ENCODE data around the gene RPS27A.

DNA sequence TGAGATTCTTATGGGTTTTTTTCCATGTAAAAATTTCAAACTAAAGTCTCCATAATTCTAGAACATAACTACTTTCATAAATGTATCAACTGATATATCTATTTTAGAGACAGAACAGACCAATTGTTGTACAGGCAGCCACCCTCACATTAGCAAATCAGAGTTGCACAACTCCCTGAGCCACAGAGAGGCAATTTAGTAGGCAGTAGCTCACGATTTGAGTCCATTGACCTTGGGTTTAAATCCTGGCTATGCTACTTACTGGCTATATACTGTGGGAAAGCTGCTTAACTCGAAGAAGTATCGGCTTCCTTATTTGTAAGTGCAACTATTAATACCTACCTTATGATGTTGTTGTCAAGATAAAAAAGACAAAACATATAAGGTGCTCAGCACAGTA lies 20.3 kb downstream of the RPS27A start:
- no peak for TF ChIP-seq POLR2A (IDR thresholded peaks at IDR 0.05; ENCODE audit: low read depth, low read length)
- TF ChIP-seq, protein P1, sequence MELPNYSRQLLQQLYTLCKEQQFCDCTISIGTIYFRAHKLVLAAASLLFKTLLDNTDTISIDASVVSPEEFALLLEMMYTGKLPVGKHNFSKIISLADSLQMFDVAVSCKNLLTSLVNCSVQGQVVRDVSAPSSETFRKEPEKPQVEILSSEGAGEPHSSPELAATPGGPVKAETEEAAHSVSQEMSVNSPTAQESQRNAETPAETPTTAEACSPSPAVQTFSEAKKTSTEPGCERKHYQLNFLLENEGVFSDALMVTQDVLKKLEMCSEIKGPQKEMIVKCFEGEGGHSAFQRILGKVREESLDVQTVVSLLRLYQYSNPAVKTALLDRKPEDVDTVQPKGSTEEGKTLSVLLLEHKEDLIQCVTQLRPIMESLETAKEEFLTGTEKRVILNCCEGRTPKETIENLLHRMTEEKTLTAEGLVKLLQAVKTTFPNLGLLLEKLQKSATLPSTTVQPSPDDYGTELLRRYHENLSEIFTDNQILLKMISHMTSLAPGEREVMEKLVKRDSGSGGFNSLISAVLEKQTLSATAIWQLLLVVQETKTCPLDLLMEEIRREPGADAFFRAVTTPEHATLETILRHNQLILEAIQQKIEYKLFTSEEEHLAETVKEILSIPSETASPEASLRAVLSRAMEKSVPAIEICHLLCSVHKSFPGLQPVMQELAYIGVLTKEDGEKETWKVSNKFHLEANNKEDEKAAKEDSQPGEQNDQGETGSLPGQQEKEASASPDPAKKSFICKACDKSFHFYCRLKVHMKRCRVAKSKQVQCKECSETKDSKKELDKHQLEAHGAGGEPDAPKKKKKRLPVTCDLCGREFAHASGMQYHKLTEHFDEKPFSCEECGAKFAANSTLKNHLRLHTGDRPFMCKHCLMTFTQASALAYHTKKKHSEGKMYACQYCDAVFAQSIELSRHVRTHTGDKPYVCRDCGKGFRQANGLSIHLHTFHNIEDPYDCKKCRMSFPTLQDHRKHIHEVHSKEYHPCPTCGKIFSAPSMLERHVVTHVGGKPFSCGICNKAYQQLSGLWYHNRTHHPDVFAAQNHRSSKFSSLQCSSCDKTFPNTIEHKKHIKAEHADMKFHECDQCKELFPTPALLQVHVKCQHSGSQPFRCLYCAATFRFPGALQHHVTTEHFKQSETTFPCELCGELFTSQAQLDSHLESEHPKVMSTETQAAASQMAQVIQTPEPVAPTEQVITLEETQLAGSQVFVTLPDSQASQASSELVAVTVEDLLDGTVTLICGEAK (IDR thresholded peaks at IDR 0.05; ENCODE audit: borderline replicate concordance), result no peak
- TF ChIP-seq JUND (IDR thresholded peaks at IDR 0.05; ENCODE audit: low read depth, low read length), result no peak
- no peak for TF ChIP-seq POLR2AphosphoS5 (IDR thresholded peaks at IDR 0.05; ENCODE audit: low read length)
- no peak for TF ChIP-seq ESRRA (IDR thresholded peaks at IDR 0.05; ENCODE audit: low read length)
- TF ChIP-seq, protein P2, sequence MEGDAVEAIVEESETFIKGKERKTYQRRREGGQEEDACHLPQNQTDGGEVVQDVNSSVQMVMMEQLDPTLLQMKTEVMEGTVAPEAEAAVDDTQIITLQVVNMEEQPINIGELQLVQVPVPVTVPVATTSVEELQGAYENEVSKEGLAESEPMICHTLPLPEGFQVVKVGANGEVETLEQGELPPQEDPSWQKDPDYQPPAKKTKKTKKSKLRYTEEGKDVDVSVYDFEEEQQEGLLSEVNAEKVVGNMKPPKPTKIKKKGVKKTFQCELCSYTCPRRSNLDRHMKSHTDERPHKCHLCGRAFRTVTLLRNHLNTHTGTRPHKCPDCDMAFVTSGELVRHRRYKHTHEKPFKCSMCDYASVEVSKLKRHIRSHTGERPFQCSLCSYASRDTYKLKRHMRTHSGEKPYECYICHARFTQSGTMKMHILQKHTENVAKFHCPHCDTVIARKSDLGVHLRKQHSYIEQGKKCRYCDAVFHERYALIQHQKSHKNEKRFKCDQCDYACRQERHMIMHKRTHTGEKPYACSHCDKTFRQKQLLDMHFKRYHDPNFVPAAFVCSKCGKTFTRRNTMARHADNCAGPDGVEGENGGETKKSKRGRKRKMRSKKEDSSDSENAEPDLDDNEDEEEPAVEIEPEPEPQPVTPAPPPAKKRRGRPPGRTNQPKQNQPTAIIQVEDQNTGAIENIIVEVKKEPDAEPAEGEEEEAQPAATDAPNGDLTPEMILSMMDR (IDR thresholded peaks at IDR 0.05 in 2 of 3, conservative IDR thresholded peaks at IDR 0.05 in 1 of 3; ENCODE audit: control insufficient read depth in 2 of 3, extremely low read depth in 1 of 3, insufficient read depth in 1 of 3, low read depth in 3 of 3, low read length in 3 of 3), result no peak
- no peak for TF ChIP-seq MYC (IDR thresholded peaks at IDR 0.05; ENCODE audit: insufficient read depth, insufficient read length, insufficient replicate concordance, low read length, severe bottlenecking)

All from GM12878 (cell line).